HG02588 (cell line): ENCODE measurements around the gene EGLN1.
"Not testable (repeated sequence)": the region's sequence is repeated elsewhere in the genome, so short reads cannot be mapped to it uniquely, and the experiment has no call there.

Experiments
- ATAC-seq: cut with Tn5 transposase; IDR thresholded peaks from one replicate; pipeline ENCODE4 v1.9.1; 2021; ENCODE audit warnings: mild to moderate bottlenecking, moderate library complexity; ENCODE audit not compliant: unreplicated experiment

EGLN1 gene

GRCh38 chr1:231369282-231369681 is 52.8 kb downstream of the EGLN1 start:
- no peak for ATAC-seq

GRCh38 chr1:231364192-231364591 is 57.9 kb downstream of the EGLN1 start:
- no peak for ATAC-seq

GRCh38 chr1:231363624-231364023 is 58.5 kb downstream of the EGLN1 start:
- ATAC-seq, result no peak

- ATAC-seq, result no peak
Measured at GRCh38 chr1:231362325-231362724, 59.8 kb downstream of the EGLN1 start.

GRCh38 chr1:231359113-231359512 is 63.0 kb downstream of the EGLN1 start:
- ATAC-seq, result no peak

GRCh38 chr1:231357831-231358354 is 64.2 kb downstream of the EGLN1 start:
- ATAC-seq, result peak; percentile 72

- peak; percentile 16 for ATAC-seq
Measured at GRCh38 chr1:231357187-231357772, 64.8 kb downstream of the EGLN1 start.

GRCh38 chr1:231355171-231355570 is 66.9 kb downstream of the EGLN1 start:
- ATAC-seq, result no peak

- ATAC-seq, result no peak
Measured at GRCh38 chr1:231354330-231355020, 67.6 kb downstream of the EGLN1 start.

GRCh38 chr1:231353086-231353485 is 69.0 kb downstream of the EGLN1 start:
- ATAC-seq, result no peak

- no peak for ATAC-seq
Measured at GRCh38 chr1:231351816-231352215, 70.3 kb downstream of the EGLN1 start.

- not testable (repeated sequence) for ATAC-seq
Measured at GRCh38 chr1:231348856-231349255, 73.2 kb downstream of the EGLN1 start.

- ATAC-seq, result no peak
Measured at GRCh38 chr1:231348442-231348841, 73.6 kb downstream of the EGLN1 start.

- no peak for ATAC-seq
Measured at GRCh38 chr1:231347961-231348360, 74.1 kb downstream of the EGLN1 start.

- ATAC-seq, result no peak
Measured at GRCh38 chr1:231340328-231341013, 81.6 kb downstream of the EGLN1 start.

- peak; percentile 12 for ATAC-seq
Measured at GRCh38 chr1:231338270-231339128, 83.6 kb downstream of the EGLN1 start, which contains the start of gene SPRTN. SPRTN (plus strand) TSS chr1:231338293; CDS start chr1:231338384, 91 bp downstream.

- ATAC-seq, result peak; percentile 69
Measured at GRCh38 chr1:231337472-231338269, 84.4 kb downstream of the EGLN1 start, which contains the start of gene EXOC8. EXOC8 (minus strand) TSS chr1:231337852; CDS start chr1:231337745, 107 bp downstream.

- peak; percentile 5 for ATAC-seq
Measured at GRCh38 chr1:231337043-231337471, 85.0 kb downstream of the EGLN1 start.

GRCh38 chr1:231335663-231336602 is 86.2 kb downstream of the EGLN1 start:
- ATAC-seq, result no peak
